Trophoblast cell (in vitro differentiated cells and primary cell): ENCODE results near the gene CFAP20DC. TPM values are rescaled to one million over a fixed set of nuclear protein-coding genes. Genes with fewer than 3 reads are reported as not detected.
A peak's percentile ranks its signal among the peaks of the same experiment; 100 is the strongest.
"Not testable (repeated sequence)": the region's sequence is repeated elsewhere in the genome, so short reads cannot be mapped to it uniquely, and the experiment has no call there.

Source experiments
- DNase-seq, 2 donors: peaks; one replicate each; pipeline ENCODE4 v3.0.0-alpha.2; 2016
- H2AFZ ChIP-seq: 2 replicates; pipeline ENCODE4 v1.6.1; 2013; ENCODE audit warnings: low read length, moderate library complexity, mild to moderate bottlenecking; ENCODE audit not compliant: insufficient read depth, poor library complexity
- H2AK5ac ChIP-seq: 2 replicates; pipeline ENCODE4 v1.6.1; 2013; ENCODE audit warnings: mild to moderate bottlenecking, low read length
- H2BK120ac ChIP-seq: 2 replicates; pipeline ENCODE4 v1.6.1; 2013; ENCODE audit warnings: low read length, mild to moderate bottlenecking, moderate library complexity; ENCODE audit not compliant: insufficient read depth, poor library complexity
- H2BK12ac ChIP-seq: 2 replicates; pipeline ENCODE4 v1.6.1; 2013; ENCODE audit warnings: mild to moderate bottlenecking, low read length, moderate library complexity
- H2BK5ac ChIP-seq: 2 replicates; pipeline ENCODE4 v1.6.1; 2013; ENCODE audit warnings: low read length, low read depth, moderate library complexity, mild to moderate bottlenecking; ENCODE audit not compliant: poor library complexity
- H3K14ac ChIP-seq: 2 replicates; pipeline ENCODE4 v1.6.1; 2013; ENCODE audit warnings: mild to moderate bottlenecking, low read length
- H3K18ac ChIP-seq: 2 replicates; pipeline ENCODE4 v1.6.1; 2013; ENCODE audit warnings: mild to moderate bottlenecking, low read length
- H3K23ac ChIP-seq: 2 replicates; pipeline ENCODE4 v1.6.1; 2013; ENCODE audit warnings: low read length
- H3K27ac ChIP-seq: 2 replicates; pipeline ENCODE4 v1.5.1; 2013; ENCODE audit warnings: low read depth, mild to moderate bottlenecking, inconsistent platforms, low read length, moderate library complexity
- H3K27me3 ChIP-seq: 2 replicates; pipeline ENCODE4 v1.6.1; 2013; ENCODE audit warnings: inconsistent platforms, mild to moderate bottlenecking, low read length, moderate library complexity; ENCODE audit not compliant: insufficient read depth
- H3K36me3 ChIP-seq, 2 experiments: 1 replicate in 1 of 2; 2 replicates in 1 of 2; pipeline ENCODE4 v1.6.1; 2013; ENCODE audit warnings: low read length in 2 of 2, mild to moderate bottlenecking in 2 of 2, moderate library complexity in 1 of 2; ENCODE audit not compliant: insufficient read depth in 2 of 2, control insufficient read depth in 1 of 2
- H3K4ac ChIP-seq: 2 replicates; pipeline ENCODE4 v1.6.1; 2013; ENCODE audit warnings: low read depth, mild to moderate bottlenecking, low read length, moderate library complexity
- H3K4me1 ChIP-seq, 2 experiments: 1 replicate in 1 of 2; 2 replicates in 1 of 2; pipeline ENCODE4 v1.6.1; 2013; ENCODE audit warnings: low read length in 2 of 2, mild to moderate bottlenecking in 2 of 2, moderate library complexity in 1 of 2; ENCODE audit not compliant: insufficient read depth in 2 of 2, control insufficient read depth in 1 of 2
- H3K4me2 ChIP-seq: 2 replicates; pipeline ENCODE4 v1.6.1; 2013; ENCODE audit warnings: inconsistent platforms, mild to moderate bottlenecking, low read length, moderate library complexity
- H3K4me3 ChIP-seq: 2 replicates; pipeline ENCODE4 v1.5.1; 2013; ENCODE audit warnings: mild to moderate bottlenecking, low read depth, low read length, inconsistent platforms
- H3K79me1 ChIP-seq: one replicate; pipeline ENCODE4 v1.6.1; 2013; ENCODE audit warnings: low read length
- H3K79me2 ChIP-seq: 2 replicates; pipeline ENCODE4 v1.6.1; 2013; ENCODE audit warnings: low read length, mild to moderate bottlenecking; ENCODE audit not compliant: control insufficient read depth, insufficient read depth, poor library complexity
- H3K9ac ChIP-seq: 2 replicates; pipeline ENCODE4 v1.6.1; 2013; ENCODE audit warnings: mild to moderate bottlenecking, low read length
- H3K9me3 ChIP-seq: 2 replicates; pipeline ENCODE4 v1.6.1; 2013; ENCODE audit warnings: low read depth, mild to moderate bottlenecking, control low read depth, inconsistent platforms, low read length; ENCODE audit not compliant: insufficient read depth
- H4K12ac ChIP-seq: 2 replicates; pipeline ENCODE4 v1.6.1; 2013; ENCODE audit warnings: low read depth, mild to moderate bottlenecking, low read length, moderate library complexity
- H4K8ac ChIP-seq: 2 replicates; pipeline ENCODE4 v1.6.1; 2013; ENCODE audit warnings: low read depth, mild to moderate bottlenecking, low read length, moderate library complexity
- H4K91ac ChIP-seq: one replicate; pipeline ENCODE4 v1.6.1; 2013; ENCODE audit warnings: low read depth, mild to moderate bottlenecking, low read length, moderate library complexity
- WGBS: extraction: QIAGEN DNeasy Blood & Tissue Kit; methylation state at CpG from one replicate; pipeline ENCODE4 v1.1.7; 2013; ENCODE audit warnings: missing lambda C conversion rate; ENCODE audit not compliant: insufficient read length, insufficient coverage; ENCODE audit errors: extremely low coverage; 5-methylcytosine and 5-hydroxymethylcytosine counted together
- polyA plus RNA-seq: library from polyadenylated mRNA; stranded (reverse); fragments of 200-250 nt; gene quantifications from 2 replicates; pipeline ENCODE4 v1.2.3, GENCODE V29; 2013

The CFAP20DC gene
- polyA plus RNA-seq: 1.7 and 2.1 TPM in 2 replicates

DNA sequence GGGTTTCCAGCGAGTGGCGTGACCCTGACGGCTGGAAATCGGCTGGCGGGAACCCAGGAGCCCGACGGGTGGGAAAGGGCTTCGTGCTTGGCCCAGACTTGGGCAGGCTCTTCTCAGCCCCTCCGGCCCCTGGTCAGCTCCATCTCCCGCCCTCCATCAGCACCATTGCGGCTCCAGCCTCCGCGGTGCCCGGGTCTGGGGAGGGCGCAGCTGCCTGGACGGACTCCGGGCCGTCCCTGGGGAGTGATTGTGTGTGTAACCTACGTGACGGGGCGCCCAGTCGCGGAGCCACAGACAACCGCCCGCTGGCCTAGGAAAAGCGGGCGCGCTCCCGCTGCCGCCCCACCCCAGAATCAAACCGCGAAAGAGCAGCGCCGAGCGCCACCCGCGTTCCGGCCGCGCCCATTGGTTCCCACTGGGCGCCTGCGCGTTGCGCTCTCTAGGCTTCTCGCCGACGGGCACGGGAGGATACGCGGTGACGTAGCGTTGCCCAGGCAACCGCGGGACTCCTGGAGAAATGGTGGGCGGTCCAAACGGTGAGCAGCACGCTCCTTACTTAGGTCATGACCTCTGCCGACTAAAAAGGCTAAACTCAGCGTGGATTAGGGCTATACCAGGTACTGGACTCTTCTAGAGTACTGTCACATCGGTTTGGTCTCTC is at the start of gene CFAP20DC:
Gene CFAP20DC, minus strand, starts transcription at position 355 of the 661 bp plus-strand sequence. CDS start 394 bp downstream, outside the sequence.
- Histone ChIP-seq H2BK12ac (no peak within 1 kb of the TSS), H4K12ac (peak within 1 kb of the TSS; percentile 55), H2BK5ac (peak within 1 kb of the TSS; percentile 15), H3K9ac (peak within 1 kb of the TSS; percentile 82), H3K27me3 (no peaks in the 10 kb centered on the region), H3K9me3 (no peaks in the 10 kb centered on the region), H3K27ac (no peak within 1 kb of the TSS), H2BK120ac (peak within 1 kb of the TSS; percentile 16), H3K36me3 (no peaks in the 10 kb centered on the region), H3K4me1 (peaks cover 0 to 2% of the 10 kb centered on the region in 2 experiments), H3K79me1 (peaks cover 5% of the 10 kb centered on the region), H3K4me2 (peak within 1 kb of the TSS; percentile 77), H3K79me2 (peaks cover 3% of the 10 kb centered on the region), H2AK5ac (no peak within 1 kb of the TSS), H3K4ac (peak within 1 kb of the TSS; percentile 41), H3K23ac (no peak within 1 kb of the TSS), H4K91ac (peak within 1 kb of the TSS; percentile 78), H2AFZ (peak within 1 kb of the TSS; percentile 84), H4K8ac (peak within 1 kb of the TSS; percentile 93), H3K4me3 (peak within 1 kb of the TSS; percentile 87), H3K14ac (peak within 1 kb of the TSS; percentile 52), H3K18ac (peak within 1 kb of the TSS; percentile 43)
- no CpG with 5 or more reads among the region's 60 CpGs for WGBS
- peak; percentile 91 to 98 for DNase-seq

DNA sequence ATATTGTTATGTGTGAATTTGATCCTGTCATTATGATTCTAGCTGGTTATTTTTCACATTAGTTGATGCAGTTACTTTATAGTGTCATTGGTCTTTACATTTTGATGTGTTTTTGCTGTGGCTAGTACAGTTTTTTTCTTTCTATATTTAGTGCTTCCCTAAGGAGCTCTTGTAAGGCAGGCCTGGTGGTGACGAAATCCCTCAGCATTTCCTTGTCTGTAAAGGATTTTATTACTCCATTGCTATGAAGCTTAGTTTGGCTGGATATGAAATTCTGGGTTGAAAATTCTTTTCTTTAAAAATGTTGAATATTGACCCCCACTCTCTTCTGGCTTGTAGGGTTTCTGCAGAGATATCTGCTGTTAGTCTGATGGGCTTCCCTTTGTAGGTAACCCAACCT is 48.7 kb upstream of the CFAP20DC start:
- not testable (repeated sequence) for H4K91ac ChIP-seq, H3K18ac ChIP-seq, H2AK5ac ChIP-seq, H3K9me3 ChIP-seq, H3K9ac ChIP-seq, H3K36me3 ChIP-seq, H3K4me3 ChIP-seq, H4K12ac ChIP-seq, H2BK5ac ChIP-seq, H3K79me1 ChIP-seq, H3K79me2 ChIP-seq, H3K4me2 ChIP-seq, H2BK120ac ChIP-seq, H2AFZ ChIP-seq, H3K23ac ChIP-seq, H3K27ac ChIP-seq, H3K4me1 ChIP-seq, DNase-seq, H2BK12ac ChIP-seq, H3K4ac ChIP-seq, H4K8ac ChIP-seq, H3K14ac ChIP-seq, H3K27me3 ChIP-seq
- no CpG with 5 or more reads among the region's 1 CpG for WGBS

- Histone ChIP-seq H2AK5ac (no peak overlapping the region), H3K27me3 (no peaks in the 10 kb centered on the region), H3K27ac (no peak overlapping the region), H2BK5ac (no peak overlapping the region), H3K9ac (no peak overlapping the region), H3K18ac (no peak overlapping the region), H3K23ac (no peak overlapping the region), H2BK120ac (no peak overlapping the region), H3K9me3 (no peaks in the 10 kb centered on the region), H4K12ac (no peak overlapping the region), H3K36me3 (no peaks in the 10 kb centered on the region), H2AFZ (no peak overlapping the region), H3K14ac (no peak overlapping the region), H4K91ac (no peak overlapping the region), H3K79me2 (no peaks in the 10 kb centered on the region), H3K4me2 (no peak overlapping the region), H4K8ac (no peak overlapping the region), H3K4me1 (no peaks in the 10 kb centered on the region), H3K79me1 (no peaks in the 10 kb centered on the region), H3K4ac (no peak overlapping the region), H3K4me3 (no peak overlapping the region), H2BK12ac (no peak overlapping the region)
- no CpG with 5 or more reads among the region's 3 CpGs for WGBS
- no peak for DNase-seq
These were observed 44.6 kb upstream of the CFAP20DC start for GRCh38 chr3:59094446-59094845.

DNA sequence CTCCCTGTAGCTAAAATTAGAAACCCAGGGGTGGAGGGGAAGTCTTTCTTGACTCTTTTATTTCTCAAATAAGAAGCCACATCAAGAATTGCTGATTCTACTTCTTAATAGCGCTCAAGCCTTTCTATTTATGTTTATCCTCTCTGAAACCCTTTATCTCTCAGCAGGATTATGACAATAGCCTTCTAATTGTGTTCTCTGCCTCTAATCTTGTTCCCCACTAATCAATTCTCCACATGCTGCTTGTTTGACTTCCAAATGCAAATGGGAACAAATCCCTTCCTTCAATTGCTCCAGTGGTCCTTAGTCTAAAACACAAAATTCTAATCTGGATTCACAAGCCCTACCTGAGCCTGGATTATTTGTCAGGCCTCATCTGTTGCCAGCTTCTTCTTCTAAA is 43.7 kb upstream of the CFAP20DC start:
- no peak overlapping the region for H2BK120ac ChIP-seq
- H3K36me3 ChIP-seq: no peaks in the 10 kb centered on the region
- no peak overlapping the region for H2BK5ac ChIP-seq
- H3K4me3 ChIP-seq: no peak overlapping the region
- H3K18ac ChIP-seq: no peak overlapping the region
- H3K27ac ChIP-seq: no peak overlapping the region
- no peak overlapping the region for H3K23ac ChIP-seq
- H2AK5ac ChIP-seq: no peak overlapping the region
- H3K79me1 ChIP-seq: no peaks in the 10 kb centered on the region
- no peak for DNase-seq
- no peak overlapping the region for H4K8ac ChIP-seq
- H2BK12ac ChIP-seq: no peak overlapping the region
- no peak overlapping the region for H3K4ac ChIP-seq
- no peak overlapping the region for H3K14ac ChIP-seq
- no peaks in the 10 kb centered on the region for H3K27me3 ChIP-seq
- no CpG with 5 or more reads among the region's 1 CpG for WGBS
- H4K91ac ChIP-seq: no peak overlapping the region
- H3K9ac ChIP-seq: no peak overlapping the region
- no peak overlapping the region for H2AFZ ChIP-seq
- no peaks in the 10 kb centered on the region for H3K4me1 ChIP-seq
- H3K9me3 ChIP-seq: no peaks in the 10 kb centered on the region
- no peaks in the 10 kb centered on the region for H3K79me2 ChIP-seq
- H4K12ac ChIP-seq: no peak overlapping the region
- no peak overlapping the region for H3K4me2 ChIP-seq
